Measurements from ENCODE around the gene WDR1.

WDR1 gene

DNA sequence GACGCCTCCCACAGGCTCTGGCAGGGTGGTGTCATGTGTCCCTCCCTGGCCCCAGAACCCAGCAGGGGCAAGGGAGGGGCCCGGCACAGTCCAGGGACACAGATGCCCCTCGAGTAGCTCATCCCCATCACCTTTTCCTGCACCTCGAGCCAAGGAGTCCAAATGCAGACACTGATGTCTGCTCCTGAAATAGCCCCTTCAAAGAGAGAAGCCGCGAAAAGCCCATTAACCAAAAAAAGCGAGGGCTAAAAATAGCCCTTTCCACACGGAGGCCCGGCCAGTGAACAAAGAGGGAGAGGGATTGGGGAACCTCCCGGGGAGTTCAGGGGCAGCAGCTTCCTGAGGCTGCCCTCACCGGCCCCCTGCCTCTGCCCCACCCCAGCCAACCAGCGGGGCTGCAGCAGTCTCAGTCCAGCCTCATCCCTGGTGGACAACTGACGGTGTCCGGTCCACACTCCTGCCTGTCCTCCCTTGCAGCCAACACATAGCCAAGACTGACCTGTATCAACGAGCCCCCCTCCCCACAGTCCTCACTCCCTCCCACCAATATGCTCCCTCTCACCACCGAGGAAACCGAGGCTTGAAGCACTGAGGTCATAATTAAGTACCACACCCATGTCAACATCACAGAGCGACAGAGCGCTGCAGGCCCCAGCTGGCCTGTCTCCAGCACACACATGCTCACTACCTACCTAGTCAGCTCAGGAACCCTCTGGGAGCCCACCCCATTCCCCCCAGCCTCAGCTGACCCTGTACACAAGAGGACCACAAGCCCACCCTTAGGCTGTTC is 23.9 kb downstream of the WDR1 start:
- DNase-seq (ENCODE audit: low read depth) = no peak
- TF ChIP-seq, protein P1, sequence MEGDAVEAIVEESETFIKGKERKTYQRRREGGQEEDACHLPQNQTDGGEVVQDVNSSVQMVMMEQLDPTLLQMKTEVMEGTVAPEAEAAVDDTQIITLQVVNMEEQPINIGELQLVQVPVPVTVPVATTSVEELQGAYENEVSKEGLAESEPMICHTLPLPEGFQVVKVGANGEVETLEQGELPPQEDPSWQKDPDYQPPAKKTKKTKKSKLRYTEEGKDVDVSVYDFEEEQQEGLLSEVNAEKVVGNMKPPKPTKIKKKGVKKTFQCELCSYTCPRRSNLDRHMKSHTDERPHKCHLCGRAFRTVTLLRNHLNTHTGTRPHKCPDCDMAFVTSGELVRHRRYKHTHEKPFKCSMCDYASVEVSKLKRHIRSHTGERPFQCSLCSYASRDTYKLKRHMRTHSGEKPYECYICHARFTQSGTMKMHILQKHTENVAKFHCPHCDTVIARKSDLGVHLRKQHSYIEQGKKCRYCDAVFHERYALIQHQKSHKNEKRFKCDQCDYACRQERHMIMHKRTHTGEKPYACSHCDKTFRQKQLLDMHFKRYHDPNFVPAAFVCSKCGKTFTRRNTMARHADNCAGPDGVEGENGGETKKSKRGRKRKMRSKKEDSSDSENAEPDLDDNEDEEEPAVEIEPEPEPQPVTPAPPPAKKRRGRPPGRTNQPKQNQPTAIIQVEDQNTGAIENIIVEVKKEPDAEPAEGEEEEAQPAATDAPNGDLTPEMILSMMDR (conservative IDR thresholded peaks at IDR 0.05; ENCODE audit: low read depth, low read length) = no peak
- H3K4me3 ChIP-seq (ENCODE audit: low read length) = no peak overlapping the region

DNA sequence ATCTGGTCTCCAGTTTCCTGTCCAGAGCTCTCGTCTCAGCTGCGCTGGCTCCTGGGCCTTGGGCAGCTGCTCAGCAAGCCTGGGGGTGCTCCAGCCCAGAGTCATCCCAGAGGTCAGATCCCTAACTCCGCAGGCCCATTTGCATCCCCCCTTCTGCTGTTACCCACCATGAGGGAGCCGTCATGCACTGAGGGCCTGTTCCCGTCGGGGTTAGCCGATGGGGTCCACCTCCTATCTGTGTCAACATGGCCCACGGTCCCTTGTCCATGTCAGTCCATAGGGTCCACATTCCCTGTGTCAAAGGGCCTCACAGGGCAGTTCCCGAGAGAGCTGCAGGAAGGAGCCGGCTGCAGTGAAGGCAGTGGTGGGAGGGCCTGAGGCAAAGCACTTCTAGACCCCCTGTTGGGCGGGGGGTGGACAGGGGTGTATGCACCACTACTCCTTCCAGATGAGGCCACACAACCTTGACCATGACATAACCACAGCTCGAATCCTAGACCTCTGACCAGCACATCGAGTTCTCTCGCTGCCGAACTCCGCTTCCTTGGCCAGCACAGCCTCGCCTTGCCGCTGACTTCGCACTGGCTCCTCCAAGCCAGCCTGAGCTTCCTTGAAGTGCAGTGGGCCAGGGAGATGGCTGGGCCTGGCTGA is 24.9 kb downstream of the WDR1 start:
- TF ChIP-seq, protein P1 (conservative IDR thresholded peaks at IDR 0.05; ENCODE audit: low read depth, low read length) = no peak
- no peak for DNase-seq (ENCODE audit: low read depth)
- H3K4me3 ChIP-seq (ENCODE audit: low read length) = no peak overlapping the region

DNA sequence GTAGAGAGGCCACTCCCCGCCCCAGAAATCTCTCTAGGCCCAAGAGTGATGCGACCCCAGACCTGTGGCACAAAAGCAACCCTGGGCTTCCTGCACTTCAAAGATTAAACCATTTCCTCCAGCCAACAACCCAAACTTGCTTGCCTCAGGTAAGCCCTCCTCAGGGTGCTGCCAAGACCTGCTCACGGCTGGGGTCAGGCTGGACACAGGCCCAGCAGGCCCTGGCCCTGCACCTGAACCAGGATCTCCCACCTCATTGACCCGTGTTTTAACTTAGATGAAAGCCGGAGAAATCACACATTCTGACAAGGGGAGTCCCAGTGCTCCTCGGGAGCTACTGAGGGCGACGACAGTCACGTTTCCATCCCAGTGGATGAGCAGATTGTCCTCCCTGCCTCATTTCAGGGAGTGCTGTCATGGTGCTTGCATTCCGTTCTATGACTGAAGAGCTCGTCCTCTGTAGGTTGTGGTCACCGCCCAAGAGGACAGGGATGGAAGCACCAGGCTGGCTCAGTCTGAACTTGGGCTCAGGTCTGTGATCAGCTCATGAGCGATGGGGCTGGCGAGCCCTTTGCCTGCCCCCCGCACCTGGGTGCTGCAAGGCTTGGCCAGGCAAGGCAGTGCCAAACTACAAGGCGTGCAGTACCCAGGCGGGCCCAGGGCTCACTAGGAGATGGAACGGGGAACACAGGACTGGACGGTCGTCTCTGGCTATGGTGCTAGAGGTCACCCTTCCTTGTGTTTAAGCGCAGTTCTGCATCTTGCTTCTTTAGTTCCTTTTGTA is 25.9 kb downstream of the WDR1 start:
- H3K4me3 ChIP-seq (ENCODE audit: low read length) = no peak overlapping the region
- TF ChIP-seq, protein P1 (conservative IDR thresholded peaks at IDR 0.05; ENCODE audit: low read depth, low read length) = no peak
- DNase-seq (ENCODE audit: low read depth) = no peak

DNA sequence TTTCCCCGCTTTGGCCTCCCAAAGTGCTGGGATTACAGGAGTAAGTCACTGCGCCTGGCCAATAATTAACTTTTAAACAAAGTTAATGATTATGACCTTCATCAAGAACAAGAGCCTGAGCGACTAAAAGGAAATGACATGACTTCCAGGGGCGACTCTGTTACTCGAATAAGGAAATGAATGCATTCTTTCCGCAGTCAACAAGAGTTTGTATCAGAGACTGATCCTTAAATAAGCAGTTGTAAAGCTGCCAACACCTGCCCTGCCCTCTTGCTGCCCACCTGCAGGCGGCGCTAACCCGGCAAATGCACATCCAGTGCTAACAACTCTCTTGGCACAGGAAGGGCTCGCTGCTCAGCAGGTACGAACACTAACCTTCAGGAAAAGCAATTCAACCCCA is 27.3 kb downstream of the WDR1 start:
- no peak overlapping the region for H3K4me3 ChIP-seq (ENCODE audit: low read length)
- TF ChIP-seq, protein P1 (conservative IDR thresholded peaks at IDR 0.05; ENCODE audit: low read depth, low read length) = peak; percentile 60
- no peak for DNase-seq (ENCODE audit: low read depth)

DNA sequence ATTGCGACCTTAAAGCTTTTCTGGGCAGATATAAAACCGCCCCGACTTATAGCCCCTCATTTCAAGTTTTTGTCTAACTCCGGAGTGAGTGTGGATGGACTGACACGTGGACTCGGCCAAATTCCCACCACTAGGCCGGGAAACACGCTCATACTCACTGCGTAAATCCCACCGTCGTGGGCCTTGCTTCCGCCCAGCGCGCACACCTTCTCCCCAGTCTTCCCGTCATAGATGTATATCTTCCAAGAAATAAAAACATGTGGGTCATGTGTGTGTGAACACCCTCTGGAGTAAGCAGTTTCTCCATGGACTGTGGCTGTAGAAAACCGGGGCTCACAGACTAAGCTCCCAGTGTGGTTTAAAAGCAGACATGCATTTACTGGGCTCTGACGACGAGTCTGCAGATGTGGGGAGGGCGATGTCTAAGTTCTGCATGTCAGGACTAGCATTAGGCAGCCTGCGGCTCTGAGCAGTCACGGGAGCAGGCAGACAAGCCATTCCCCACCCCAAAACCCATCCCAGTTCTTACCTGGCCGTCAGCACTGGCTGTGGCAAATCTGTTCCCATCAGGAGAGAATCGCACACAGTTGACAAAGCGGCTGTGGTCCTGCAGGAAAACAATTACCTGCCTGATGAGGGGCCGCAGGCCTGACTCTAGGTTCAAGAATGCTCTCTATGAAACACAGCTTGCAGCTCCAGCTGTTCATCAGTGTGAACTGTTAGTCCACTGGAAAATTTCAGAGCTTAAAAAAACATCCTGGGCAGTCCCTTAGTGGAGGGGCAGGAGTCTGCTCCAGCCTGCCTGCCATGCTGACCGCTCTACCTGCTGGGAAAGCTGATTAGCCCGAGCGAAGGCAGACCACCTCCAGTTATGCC is 28.2 kb downstream of the WDR1 start:
- TF ChIP-seq, protein P1 (conservative IDR thresholded peaks at IDR 0.05; ENCODE audit: low read depth, low read length) = no peak
- H3K4me3 ChIP-seq (ENCODE audit: low read length) = no peak overlapping the region
- DNase-seq (ENCODE audit: low read depth) = no peak

DNA sequence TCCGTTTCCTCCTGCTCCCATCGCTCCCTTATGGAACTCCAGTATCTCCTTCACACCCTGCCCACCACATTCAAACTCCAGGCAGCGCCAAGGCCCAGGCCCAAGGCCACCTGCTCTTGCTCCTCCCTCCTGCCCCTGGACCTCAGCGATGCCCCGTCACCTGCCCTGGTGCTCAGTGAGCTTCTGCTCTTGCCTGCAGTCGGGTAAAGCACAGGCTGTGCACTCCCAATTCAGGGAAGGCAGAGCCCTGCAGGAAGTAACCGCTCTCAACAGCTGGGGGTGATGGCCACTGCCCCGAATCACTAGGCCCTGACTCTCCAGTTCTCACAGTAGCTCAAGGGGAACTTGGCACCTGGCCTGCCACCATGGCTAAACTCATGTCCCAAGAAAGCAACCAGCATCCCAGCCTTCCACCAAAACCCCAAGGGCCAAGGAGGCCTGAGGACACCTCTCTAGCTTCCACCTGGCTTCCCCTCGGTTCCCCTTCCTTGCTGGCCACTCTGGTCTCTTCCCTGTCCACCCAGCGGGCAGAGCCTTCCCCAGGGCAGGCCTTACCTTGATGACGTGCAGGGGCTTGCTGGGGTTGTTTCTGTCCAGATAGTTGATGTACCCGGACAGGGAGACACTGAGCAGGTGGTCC is 29.3 kb downstream of the WDR1 start:
- DNase-seq (ENCODE audit: low read depth) = no peak
- H3K4me3 ChIP-seq (ENCODE audit: low read length) = no peak overlapping the region
- TF ChIP-seq, protein P1 (conservative IDR thresholded peaks at IDR 0.05; ENCODE audit: low read depth, low read length) = no peak
